Measurements from ENCODE around the gene MYO1D.

Gene MYO1D

DNA sequence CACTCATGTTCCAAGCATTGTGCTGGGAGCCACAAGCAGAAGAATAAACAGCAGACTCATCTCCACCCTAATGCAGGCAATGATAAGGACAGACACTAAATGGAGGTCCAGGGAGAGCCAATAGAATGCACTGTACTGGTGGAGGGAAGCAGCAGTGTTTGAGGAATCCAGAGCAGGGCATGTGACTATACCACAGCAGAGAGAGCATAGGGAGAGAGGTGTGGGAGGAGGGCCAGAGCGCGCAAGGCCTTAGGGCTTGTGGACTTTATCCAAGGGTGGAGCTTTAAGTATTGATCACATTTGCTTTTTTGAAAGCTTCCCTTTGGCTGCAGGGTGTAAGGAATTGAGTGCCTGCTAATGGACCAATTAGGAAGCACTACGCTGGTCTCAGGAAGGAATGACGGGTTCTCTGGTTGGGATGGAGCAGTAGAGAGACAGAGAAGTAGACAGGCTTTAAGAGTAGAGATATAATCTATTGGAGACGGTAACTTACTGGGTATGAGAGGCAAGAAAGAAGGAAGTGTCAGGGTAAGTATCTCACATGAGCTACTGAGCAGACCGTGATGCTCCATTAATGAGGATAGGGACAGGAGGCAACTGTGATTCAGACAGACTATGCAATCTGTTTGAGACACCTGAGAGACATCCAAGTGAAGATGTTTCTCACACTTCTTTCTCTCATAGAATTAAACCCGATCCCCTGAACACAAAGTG lies 82.2 kb downstream of the MYO1D start:
- TF ChIP-seq, protein P1, sequence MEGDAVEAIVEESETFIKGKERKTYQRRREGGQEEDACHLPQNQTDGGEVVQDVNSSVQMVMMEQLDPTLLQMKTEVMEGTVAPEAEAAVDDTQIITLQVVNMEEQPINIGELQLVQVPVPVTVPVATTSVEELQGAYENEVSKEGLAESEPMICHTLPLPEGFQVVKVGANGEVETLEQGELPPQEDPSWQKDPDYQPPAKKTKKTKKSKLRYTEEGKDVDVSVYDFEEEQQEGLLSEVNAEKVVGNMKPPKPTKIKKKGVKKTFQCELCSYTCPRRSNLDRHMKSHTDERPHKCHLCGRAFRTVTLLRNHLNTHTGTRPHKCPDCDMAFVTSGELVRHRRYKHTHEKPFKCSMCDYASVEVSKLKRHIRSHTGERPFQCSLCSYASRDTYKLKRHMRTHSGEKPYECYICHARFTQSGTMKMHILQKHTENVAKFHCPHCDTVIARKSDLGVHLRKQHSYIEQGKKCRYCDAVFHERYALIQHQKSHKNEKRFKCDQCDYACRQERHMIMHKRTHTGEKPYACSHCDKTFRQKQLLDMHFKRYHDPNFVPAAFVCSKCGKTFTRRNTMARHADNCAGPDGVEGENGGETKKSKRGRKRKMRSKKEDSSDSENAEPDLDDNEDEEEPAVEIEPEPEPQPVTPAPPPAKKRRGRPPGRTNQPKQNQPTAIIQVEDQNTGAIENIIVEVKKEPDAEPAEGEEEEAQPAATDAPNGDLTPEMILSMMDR (IDR thresholded peaks at IDR 0.05), result no peak

DNA sequence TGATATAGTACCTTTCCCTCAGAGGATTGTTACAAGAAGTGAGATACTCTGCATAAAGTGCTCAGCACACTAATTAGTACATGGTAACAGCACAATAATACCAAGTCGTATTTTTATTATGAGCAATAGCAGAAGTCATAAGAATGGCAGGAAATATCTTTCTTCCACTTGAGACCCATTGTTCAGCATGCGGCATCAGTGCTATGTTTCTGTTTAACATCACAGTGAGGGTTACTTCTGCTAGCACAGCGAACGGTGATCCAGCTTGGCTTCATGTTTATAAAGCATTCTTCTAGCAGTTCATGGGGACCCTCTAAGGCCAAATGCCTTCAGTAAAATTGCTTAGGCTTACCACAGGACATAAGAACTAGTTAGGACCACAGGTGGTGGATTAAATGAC lies 83.1 kb downstream of the MYO1D start:
- TF ChIP-seq, protein P1 (IDR thresholded peaks at IDR 0.05), result no peak

DNA sequence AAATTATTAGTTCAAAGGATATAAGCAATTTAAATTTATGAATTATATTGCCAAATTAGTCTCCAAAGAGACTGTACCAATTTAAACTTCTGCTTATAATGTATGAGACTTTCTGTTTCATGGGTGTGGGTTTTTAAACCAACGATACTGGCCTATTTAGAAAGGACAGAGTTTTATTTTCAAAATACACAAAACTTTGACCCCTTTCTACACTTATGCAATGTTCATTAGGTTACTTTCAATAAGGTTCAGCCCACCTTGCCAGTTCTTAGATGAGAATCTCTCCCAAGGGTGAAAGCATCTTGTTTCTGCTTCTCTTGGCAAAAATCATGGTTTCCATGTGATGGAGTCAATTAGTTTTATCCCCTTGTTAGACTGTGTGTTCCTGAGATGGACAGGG lies 84.7 kb downstream of the MYO1D start:
- TF ChIP-seq, protein P1 (IDR thresholded peaks at IDR 0.05), result no peak

DNA sequence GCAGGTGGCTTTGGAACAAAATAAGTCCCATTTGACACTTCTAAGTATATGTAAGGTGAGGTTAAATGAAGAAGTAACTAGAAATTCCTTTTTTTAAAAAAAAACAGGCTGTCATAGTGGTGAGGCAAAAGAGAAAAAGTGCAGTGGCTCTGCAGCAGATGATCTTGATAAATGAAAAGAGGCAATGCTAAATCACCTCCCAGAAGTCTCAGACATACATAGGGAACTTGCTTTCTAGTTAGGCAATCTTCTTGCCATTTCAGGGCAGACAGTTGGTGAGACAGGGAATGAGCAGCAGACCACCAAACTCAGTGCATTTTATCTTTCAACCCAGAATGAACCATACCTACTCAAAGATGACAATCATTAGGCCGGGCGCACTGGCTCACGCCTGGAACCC lies 90.8 kb downstream of the MYO1D start:
- TF ChIP-seq, protein P1 (IDR thresholded peaks at IDR 0.05), result no peak

DNA sequence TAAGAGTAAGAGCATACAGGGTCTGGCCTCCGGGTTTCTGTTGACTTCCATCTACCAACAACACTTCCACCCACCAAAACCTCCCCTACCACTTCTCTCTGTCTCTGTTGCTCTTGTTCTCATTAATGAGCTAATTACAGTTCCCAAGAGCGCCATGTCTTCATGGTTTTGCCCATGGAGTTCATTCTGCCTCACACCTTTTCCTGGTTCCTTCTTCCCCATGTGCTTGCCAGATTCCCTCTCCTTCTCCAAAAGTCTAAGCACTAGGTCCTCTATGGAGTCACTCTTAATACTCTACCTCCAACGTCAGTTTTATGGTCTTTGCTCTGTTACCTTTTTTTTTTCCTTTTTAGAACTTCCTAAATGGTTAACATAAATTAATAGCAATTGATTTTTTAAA lies 92.8 kb downstream of the MYO1D start:
- TF ChIP-seq, protein P1 (IDR thresholded peaks at IDR 0.05), result no peak

DNA sequence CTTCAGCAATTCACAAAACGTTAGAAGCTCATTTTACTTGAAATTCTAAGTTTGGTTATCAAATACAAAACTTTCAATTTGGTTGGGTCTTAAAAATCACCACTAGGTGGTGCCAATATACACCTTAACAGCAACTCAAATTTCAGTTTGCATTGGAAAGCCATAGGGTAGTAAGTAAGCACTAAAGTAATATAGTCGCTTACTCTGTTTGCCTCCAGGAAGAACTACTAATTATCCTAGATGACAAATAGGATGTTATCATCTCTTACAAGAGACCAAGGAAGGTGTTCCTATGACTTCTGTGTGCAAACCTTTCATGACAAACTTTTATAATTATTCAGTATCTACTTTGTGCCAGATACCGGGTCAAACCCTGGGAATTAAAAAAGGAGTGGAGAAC lies 93.3 kb downstream of the MYO1D start:
- TF ChIP-seq, protein P1 (IDR thresholded peaks at IDR 0.05), result peak; percentile 73

DNA sequence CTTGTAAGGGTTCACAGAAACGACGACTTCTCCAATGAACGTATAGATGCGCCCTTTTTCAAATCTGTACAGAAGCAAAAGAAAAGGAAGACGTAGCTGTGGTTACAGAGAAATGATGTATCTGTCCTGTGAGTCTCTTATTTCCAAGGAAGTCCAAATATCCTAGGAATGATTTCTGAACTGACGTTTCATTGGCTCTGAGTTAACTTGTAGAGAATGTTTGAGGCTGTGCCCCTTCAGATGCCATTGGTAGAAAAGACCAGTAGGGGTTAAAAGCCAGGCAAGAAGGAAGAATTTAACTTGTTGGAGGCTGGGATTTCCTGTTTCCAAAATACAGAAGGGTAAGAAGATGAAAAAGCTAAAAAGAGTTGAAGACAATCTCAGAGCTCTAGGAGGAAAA lies 96.2 kb downstream of the MYO1D start:
- TF ChIP-seq, protein P1 (IDR thresholded peaks at IDR 0.05), result no peak

DNA sequence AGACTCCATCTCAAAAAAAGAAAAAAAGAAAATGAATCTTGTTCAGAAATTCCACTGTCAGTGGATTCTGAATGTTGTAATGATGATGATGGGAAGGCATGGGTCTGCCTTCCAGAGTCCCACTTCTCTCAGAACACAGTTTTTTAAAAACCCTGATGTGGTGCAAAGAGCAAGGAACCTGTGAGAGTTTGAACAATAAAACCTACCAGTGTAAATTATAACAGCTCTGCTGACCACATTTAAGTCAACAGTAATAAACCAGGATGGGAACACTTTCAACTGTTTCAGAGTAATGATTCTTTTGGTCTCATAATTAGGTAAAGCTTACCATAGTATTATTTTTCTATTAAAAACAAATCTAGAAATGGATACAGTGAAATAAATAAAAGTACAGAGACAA lies 99.0 kb downstream of the MYO1D start:
- TF ChIP-seq, protein P1 (IDR thresholded peaks at IDR 0.05), result no peak
